Colonic mucosa (tissue), 4 donors: ENCODE results near the gene ACOXL. TPM values are rescaled to one million over a fixed set of nuclear protein-coding genes. Genes with fewer than 3 reads are reported as not detected.

Source experiments
- DNase-seq: peaks from one replicate; pipeline ENCODE4 v3.0.0-alpha.2; 2020
- H3K27ac ChIP-seq: fragments of 200-600 bp; one replicate; pipeline ENCODE4 v1.8.0; 2021
- H3K27me3 ChIP-seq: fragments of 200-600 bp; one replicate; pipeline ENCODE4 v1.8.0; 2021
- H3K36me3 ChIP-seq: fragments of 200-600 bp; one replicate; pipeline ENCODE4 v1.8.0; 2021
- H3K4me1 ChIP-seq: fragments of 200-600 bp; one replicate; pipeline ENCODE4 v1.8.0; 2021; ENCODE audit warnings: mild to moderate bottlenecking
- H3K4me3 ChIP-seq: fragments of 200-600 bp; one replicate; pipeline ENCODE4 v1.8.0; 2021
- H3K9ac ChIP-seq, 2 donors: one replicate each; pipeline ENCODE4 v1.7.0; 2013; ENCODE audit warnings: control low read depth in 2 of 2, low read depth in 2 of 2, low read length in 2 of 2
- H3K9me3 ChIP-seq: fragments of 200-600 bp; one replicate; pipeline ENCODE4 v1.8.0; 2021
- CTCF ChIP-seq: fragments of 200-600 bp; IDR thresholded peaks from one replicate; pipeline ENCODE4 v1.8.0; 2022; ENCODE audit warnings: antibody characterized with exemption, mild to moderate bottlenecking
- intact Hi-C: fragments of 100-400 bp; cut with DNase I; formaldehyde crosslinking; loops from one replicate; pipeline ENCODE4 v1.14.1; 2022
- total RNA-seq, 2 donors: library from RNA; stranded (reverse); fragmentation: NEBNext Ultra II Directional in 1 of 2; extraction: Animal tissue kit (Norgen Biotek cat#: 25700) in 1 of 2; gene quantifications; one replicate each; pipeline ENCODE4 v1.2.1, GENCODE V29; 2021
- donor health status: healthy.
- donor health status: DM: no; HTN: no; CAD: no.
- donor health status: DM: no; HTN: no; CAD: no.

Gene ACOXL
- total RNA-seq, 2 donors from 2014 or later = 0.32 to 0.82 TPM

GRCh38 chr2:111161971-111162370 lies 429.6 kb downstream of the ACOXL start:
- DNase-seq = no peak

GRCh38 chr2:111162718-111163331 lies 430.5 kb downstream of the ACOXL start:
- Histone ChIP-seq H3K9me3 (no peaks in the 10 kb centered on the region), H3K4me1 (no peaks in the 10 kb centered on the region), H3K4me3 (no peak overlapping the region), H3K36me3 (no peaks in the 10 kb centered on the region), H3K27ac (no peak overlapping the region), H3K27me3 (no peaks in the 10 kb centered on the region), H3K9ac (no peak overlapping the region)
- intact Hi-C loops = no loop called here
- no peak for TF ChIP-seq CTCF
- no peak for DNase-seq

More at GRCh38 chr2:111161971-111162370, 429.6 kb downstream of the ACOXL start:
- Histone ChIP-seq H3K9me3 (no peaks in the 10 kb centered on the region), H3K4me3 (no peak overlapping the region), H3K27ac (no peak overlapping the region), H3K4me1 (no peaks in the 10 kb centered on the region), H3K9ac (no peak overlapping the region), H3K27me3 (no peaks in the 10 kb centered on the region), H3K36me3 (no peaks in the 10 kb centered on the region)
- no peak for TF ChIP-seq CTCF
- intact Hi-C loops = no loop called here

GRCh38 chr2:111164078-111164477 lies 431.7 kb downstream of the ACOXL start:
- no peaks in the 10 kb centered on the region for H3K27me3 ChIP-seq
- H3K4me3 ChIP-seq = no peak overlapping the region
- no peaks in the 10 kb centered on the region for H3K36me3 ChIP-seq
- intact Hi-C loops = no loop called here
- H3K9me3 ChIP-seq = no peaks in the 10 kb centered on the region
- H3K27ac ChIP-seq = no peak overlapping the region
- no peak for TF ChIP-seq CTCF
- H3K9ac ChIP-seq = no peak overlapping the region
- DNase-seq = no peak
- H3K4me1 ChIP-seq = no peaks in the 10 kb centered on the region

- Histone ChIP-seq H3K4me3 (no peak overlapping the region), H3K36me3 (no peaks in the 10 kb centered on the region), H3K9me3 (no peaks in the 10 kb centered on the region), H3K9ac (no peak overlapping the region), H3K4me1 (no peaks in the 10 kb centered on the region), H3K27me3 (no peaks in the 10 kb centered on the region), H3K27ac (no peak overlapping the region)
- TF ChIP-seq CTCF = no peak
- intact Hi-C loops = no loop called here
- DNase-seq = no peak
Observed at GRCh38 chr2:111165084-111165483, 432.7 kb downstream of the ACOXL start.

GRCh38 chr2:111166115-111166514 lies 433.7 kb downstream of the ACOXL start:
- DNase-seq = no peak
- Histone ChIP-seq H3K4me1 (no peaks in the 10 kb centered on the region), H3K27ac (no peak overlapping the region), H3K27me3 (no peaks in the 10 kb centered on the region), H3K9ac (no peak overlapping the region), H3K9me3 (no peaks in the 10 kb centered on the region), H3K36me3 (no peaks in the 10 kb centered on the region), H3K4me3 (no peak overlapping the region)
- TF ChIP-seq CTCF = no peak
- intact Hi-C loops = no loop called here
